ENCODE measurements around the gene TNFRSF1B. TPM values are rescaled to one million over a fixed set of nuclear protein-coding genes. Genes with fewer than 3 reads are reported as not detected.

TNFRSF1B gene
- total RNA-seq, 6 donors from 2014 or later: 28.3 to 113 (median 58.5) TPM

DNA sequence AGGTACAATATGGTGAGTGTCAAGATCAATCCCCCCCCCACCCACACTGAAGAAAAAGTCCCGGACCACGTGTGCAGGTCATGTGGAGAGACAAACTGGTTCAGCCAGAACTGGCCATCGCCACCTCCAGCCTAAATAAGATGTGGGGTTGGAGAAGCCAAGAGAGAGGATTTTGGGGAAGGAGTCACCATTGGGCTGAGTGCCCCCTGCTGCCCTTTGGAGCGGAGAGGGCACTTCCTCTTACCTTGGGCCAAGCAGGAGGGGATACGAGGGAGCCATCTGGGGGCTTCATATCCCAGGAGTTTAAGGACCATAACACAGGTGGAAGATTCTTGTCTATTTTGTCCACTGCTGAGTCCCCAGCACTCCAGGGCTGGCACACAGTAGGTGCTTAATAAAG lies 2.6 kb upstream of the TNFRSF1B start:
- no peak for DNase-seq
- H3K9me3 ChIP-seq: no peaks in the 10 kb centered on the region
- H3K4me3 ChIP-seq: no peak overlapping the region
- no peak for ATAC-seq (ENCODE audit: low FRiP score in 2 of 2)
- no peaks in the 10 kb centered on the region for H3K27me3 ChIP-seq
- no peaks in the 10 kb centered on the region for H3K36me3 ChIP-seq
- peaks cover 33 to 61% (median 41%) of the 10 kb centered on the region in 4 donors for H3K4me1 ChIP-seq
- TF ChIP-seq POLR2AphosphoS5 (IDR thresholded peaks at IDR 0.05) (no peak), EP300 (IDR thresholded peaks at IDR 0.05) (no peak), POLR2A (IDR thresholded peaks at IDR 0.05) (no peak)
- TF ChIP-seq, protein P1, sequence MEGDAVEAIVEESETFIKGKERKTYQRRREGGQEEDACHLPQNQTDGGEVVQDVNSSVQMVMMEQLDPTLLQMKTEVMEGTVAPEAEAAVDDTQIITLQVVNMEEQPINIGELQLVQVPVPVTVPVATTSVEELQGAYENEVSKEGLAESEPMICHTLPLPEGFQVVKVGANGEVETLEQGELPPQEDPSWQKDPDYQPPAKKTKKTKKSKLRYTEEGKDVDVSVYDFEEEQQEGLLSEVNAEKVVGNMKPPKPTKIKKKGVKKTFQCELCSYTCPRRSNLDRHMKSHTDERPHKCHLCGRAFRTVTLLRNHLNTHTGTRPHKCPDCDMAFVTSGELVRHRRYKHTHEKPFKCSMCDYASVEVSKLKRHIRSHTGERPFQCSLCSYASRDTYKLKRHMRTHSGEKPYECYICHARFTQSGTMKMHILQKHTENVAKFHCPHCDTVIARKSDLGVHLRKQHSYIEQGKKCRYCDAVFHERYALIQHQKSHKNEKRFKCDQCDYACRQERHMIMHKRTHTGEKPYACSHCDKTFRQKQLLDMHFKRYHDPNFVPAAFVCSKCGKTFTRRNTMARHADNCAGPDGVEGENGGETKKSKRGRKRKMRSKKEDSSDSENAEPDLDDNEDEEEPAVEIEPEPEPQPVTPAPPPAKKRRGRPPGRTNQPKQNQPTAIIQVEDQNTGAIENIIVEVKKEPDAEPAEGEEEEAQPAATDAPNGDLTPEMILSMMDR (IDR thresholded peaks at IDR 0.05): no peak
- H3K27ac ChIP-seq: no peak overlapping the region
- WGBS, 2 donors: 77 to 80% methylated on average over 5 of the region's 5 CpGs

DNA sequence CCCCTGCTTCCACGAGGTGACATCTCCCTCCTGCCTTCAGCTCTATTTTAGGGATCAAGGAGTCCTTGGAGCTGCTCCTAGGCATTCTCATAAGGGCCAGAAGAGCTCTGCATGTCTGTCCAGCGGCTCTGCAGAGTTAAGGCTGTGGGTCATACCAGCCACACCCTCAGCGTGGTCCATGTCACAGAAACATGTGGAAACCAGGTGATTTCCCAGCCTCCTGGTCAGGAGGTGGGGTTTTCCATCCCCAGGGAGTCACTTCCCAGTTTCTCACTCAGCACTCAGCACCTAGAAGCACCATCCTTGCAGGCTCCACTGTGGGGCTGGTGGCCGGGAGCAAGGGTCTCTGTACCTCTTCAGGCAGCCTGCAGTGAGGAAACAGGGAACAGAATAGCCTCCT lies 1.4 kb upstream of the TNFRSF1B start:
- Histone ChIP-seq H3K4me3 (no peak overlapping the region), H3K27me3 (no peaks in the 10 kb centered on the region), H3K36me3 (no peaks in the 10 kb centered on the region), H3K27ac (no peak overlapping the region), H3K9me3 (no peaks in the 10 kb centered on the region), H3K4me1 (peaks cover 44 to 67% (median 52%) of the 10 kb centered on the region in 4 donors)
- no peak for DNase-seq
- no peak for TF ChIP-seq POLR2A (IDR thresholded peaks at IDR 0.05)
- TF ChIP-seq EP300 (IDR thresholded peaks at IDR 0.05): no peak
- TF ChIP-seq, protein P1 (IDR thresholded peaks at IDR 0.05): no peak
- no peak for TF ChIP-seq POLR2AphosphoS5 (IDR thresholded peaks at IDR 0.05)
- no peak for ATAC-seq (ENCODE audit: low FRiP score in 2 of 2)
- WGBS, 2 donors: 90% methylated on average over 2 to 4 of the region's 4 CpGs

DNA sequence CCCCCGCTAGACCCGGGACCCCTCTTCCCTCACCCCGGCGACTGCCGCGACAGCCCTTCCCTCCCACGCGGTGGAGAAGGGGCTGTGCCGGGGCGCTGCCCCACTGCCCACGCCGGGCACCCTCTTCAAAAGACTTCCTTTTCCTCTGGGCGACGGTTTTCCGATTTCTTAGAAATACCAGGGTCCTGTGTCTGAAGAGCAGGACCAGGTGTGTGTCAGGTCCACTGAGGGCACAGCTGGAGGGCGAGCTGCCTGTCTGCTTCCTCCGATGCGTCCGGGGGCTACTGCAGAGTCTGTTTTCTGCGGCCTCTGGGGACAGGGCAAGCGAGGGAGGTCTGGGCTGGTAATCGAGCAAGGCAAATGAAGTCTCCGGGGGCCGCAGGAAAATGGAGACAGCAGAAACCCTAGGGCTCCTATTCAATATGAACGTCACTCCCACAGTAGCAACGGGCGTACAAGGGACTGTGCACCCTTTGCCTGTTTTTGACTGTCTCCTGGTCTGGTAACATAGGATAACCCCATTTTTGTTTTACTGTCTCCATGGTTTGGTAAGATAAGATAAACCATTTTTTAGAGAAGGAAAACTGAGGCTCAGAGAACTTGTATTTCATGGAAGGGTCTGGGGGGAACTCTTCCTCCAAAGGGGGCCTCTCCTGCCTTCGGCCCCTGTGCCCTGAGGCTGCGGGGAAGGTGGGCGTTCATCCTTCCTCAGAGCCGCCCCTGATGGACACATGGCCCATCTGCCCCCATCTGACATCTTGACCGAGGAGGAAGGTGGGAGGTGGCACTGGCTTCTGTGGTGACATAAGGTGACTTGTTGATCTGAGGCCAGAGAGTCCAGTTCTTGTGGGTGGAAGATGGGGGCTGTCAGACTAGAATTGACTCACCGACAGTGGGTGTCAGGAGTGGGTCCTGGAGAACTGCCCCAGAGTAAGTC lies 970 bp downstream of the TNFRSF1B start:
- H3K9me3 ChIP-seq: no peaks in the 10 kb centered on the region
- peak in 1 of 2 donors; percentile 40 for ATAC-seq (ENCODE audit: low FRiP score in 2 of 2)
- TF ChIP-seq POLR2A (IDR thresholded peaks at IDR 0.05) (no peak), POLR2AphosphoS5 (IDR thresholded peaks at IDR 0.05) (no peak)
- TF ChIP-seq, protein P1 (IDR thresholded peaks at IDR 0.05): peak in 1 of 6 experiments; percentile 1
- DNase-seq: no peak
- H3K4me1 ChIP-seq: peaks cover 33 to 67% (median 54%) of the 10 kb centered on the region in 4 donors
- no peaks in the 10 kb centered on the region for H3K27me3 ChIP-seq
- H3K4me3 ChIP-seq: peak overlapping the region; percentile 62 to 95 (median 90)
- WGBS, 2 donors: 10 to 24% methylated on average over 23 to 24 of the region's 33 CpGs
- no peaks in the 10 kb centered on the region for H3K36me3 ChIP-seq
- H3K27ac ChIP-seq: peak overlapping the region; percentile 91 to 98 (median 91)

DNA sequence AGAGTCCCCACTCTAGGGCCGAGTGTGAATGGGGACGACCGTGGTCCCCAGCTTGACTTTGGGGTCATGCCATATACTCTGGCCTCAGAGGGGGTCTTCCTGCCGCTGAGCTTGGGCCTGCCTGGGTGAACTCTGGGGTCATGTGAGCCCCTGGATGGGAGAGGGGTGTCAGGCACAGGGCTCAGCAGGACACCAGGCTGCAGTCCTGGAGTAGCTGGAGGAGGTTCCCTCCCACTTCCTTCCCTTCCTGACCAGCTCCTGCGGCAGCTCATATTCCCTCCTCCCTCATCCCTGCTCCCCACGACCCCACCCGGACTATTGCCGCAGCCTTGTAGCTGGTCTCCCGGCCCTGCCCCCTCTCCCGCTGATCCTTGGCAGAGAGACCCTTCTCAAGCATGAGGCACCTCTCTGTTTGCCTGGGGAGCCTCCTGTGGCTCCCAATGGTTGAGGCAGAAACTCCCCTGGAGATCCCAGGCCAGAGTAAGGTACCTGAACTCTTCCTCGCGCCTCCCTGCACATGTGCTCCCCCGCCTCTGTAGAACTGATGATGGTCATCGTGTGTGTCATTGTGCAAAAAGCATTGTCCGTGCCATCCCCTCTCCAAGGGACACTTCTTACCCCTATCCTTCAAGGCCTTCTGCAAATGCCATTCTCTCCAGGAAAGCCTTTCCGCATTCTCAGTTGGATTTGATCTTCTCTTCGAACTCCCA lies 1.8 kb downstream of the TNFRSF1B start:
- peak in 1 of 2 donors; percentile 20 for TF ChIP-seq POLR2AphosphoS5 (IDR thresholded peaks at IDR 0.05)
- no peak for TF ChIP-seq EP300 (IDR thresholded peaks at IDR 0.05)
- peak in 1 of 4 donors; percentile 27 for TF ChIP-seq POLR2A (IDR thresholded peaks at IDR 0.05)
- peak; percentile 3 to 9 for ATAC-seq (ENCODE audit: low FRiP score in 2 of 2)
- H3K4me1 ChIP-seq: peaks cover 40 to 72% (median 58%) of the 10 kb centered on the region in 4 donors
- peak overlapping the region; percentile 91 to 98 (median 91) for H3K27ac ChIP-seq
- no peaks in the 10 kb centered on the region for H3K9me3 ChIP-seq
- WGBS, 2 donors: 43 to 50% methylated on average over 13 to 17 of the region's 17 CpGs
- no peak for DNase-seq
- H3K27me3 ChIP-seq: no peaks in the 10 kb centered on the region
- peak overlapping the region; percentile 62 to 95 (median 90) for H3K4me3 ChIP-seq
- no peaks in the 10 kb centered on the region for H3K36me3 ChIP-seq
